ENCODE data around the gene TGFBR3.

TGFBR3 gene

DNA sequence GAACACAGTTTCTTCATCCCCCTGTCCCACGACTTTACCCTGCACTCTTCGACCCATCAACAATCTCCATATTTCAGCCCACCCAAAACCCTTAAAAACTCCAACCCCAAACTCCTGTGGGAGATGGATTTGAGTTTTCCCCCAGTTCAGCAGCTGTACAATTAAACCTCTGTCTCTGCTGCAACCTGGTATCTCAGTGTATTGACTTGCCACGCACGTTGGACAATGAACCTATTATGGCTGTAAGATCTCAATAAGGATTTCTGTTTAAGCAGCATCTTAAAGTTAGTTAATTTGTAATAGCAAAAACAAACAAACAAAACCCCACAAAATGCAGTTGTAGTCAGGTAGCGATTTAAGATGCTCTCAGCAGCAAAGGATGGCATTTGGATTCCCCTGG is 119.1 kb downstream of the TGFBR3 start:
- H3K4me3 ChIP-seq (ENCODE audit: control insufficient read depth, low read depth, low read length) = no peak overlapping the region
- no peak for DNase-seq (ENCODE audit: low read depth)
- TF ChIP-seq, protein P1, sequence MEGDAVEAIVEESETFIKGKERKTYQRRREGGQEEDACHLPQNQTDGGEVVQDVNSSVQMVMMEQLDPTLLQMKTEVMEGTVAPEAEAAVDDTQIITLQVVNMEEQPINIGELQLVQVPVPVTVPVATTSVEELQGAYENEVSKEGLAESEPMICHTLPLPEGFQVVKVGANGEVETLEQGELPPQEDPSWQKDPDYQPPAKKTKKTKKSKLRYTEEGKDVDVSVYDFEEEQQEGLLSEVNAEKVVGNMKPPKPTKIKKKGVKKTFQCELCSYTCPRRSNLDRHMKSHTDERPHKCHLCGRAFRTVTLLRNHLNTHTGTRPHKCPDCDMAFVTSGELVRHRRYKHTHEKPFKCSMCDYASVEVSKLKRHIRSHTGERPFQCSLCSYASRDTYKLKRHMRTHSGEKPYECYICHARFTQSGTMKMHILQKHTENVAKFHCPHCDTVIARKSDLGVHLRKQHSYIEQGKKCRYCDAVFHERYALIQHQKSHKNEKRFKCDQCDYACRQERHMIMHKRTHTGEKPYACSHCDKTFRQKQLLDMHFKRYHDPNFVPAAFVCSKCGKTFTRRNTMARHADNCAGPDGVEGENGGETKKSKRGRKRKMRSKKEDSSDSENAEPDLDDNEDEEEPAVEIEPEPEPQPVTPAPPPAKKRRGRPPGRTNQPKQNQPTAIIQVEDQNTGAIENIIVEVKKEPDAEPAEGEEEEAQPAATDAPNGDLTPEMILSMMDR (IDR thresholded peaks at IDR 0.05; ENCODE audit: control insufficient read depth, insufficient read depth, low read depth, low read length, missing control alignments) = no peak

DNA sequence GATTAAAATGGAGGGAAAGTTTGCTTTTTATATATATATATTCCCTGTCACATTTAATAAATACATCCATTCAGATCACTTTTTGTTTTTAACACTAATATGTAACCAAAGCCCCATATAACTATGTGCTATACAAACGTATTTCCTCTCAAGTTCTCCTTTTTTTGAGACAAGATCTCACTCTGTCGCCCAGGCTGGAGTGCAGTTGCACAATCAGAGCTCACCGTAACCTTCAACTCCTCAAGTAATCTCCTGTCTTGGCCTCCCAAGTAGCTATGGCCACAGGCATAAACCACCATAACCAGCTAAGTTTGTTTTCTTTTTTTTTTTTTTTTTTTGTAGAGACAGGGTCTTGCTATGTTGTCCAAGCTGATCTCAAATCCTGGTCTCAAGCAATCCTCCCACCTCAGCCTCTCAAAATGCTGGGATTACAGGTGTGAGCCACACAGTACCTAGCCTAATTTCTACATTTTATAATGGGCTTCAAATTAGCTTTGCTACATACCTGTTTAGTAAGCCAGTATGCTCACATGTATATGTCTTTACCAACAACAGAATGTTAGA is 120.0 kb downstream of the TGFBR3 start:
- TF ChIP-seq, protein P1 (IDR thresholded peaks at IDR 0.05; ENCODE audit: control insufficient read depth, insufficient read depth, low read depth, low read length, missing control alignments) = no peak
- H3K4me3 ChIP-seq (ENCODE audit: control insufficient read depth, low read depth, low read length) = no peak overlapping the region
- DNase-seq (ENCODE audit: low read depth) = no peak

DNA sequence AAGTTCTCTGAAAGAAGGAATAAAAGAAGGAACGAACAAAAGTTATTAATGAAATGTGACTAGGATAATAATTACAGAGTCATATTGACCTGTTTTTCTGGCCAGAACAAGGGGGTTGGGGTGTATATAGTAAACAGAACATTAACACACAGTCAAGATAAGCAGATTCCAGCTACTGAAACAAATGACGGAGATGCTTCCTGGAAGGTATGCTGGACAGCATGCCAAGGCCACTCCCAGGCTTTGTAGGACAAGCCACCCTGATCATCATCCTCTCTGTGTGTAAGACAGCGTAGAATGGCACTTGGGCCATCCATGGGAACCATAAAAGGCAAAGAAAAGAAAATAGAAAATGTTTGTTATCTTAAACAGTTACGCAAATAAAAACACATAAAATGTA is 120.7 kb downstream of the TGFBR3 start:
- TF ChIP-seq, protein P1 (IDR thresholded peaks at IDR 0.05; ENCODE audit: control insufficient read depth, insufficient read depth, low read depth, low read length, missing control alignments) = no peak
- H3K4me3 ChIP-seq (ENCODE audit: control insufficient read depth, low read depth, low read length) = no peak overlapping the region
- no peak for DNase-seq (ENCODE audit: low read depth)

GRCh38 chr1:91764471-91765115 is 121.4 kb downstream of the TGFBR3 start:
- no peak overlapping the region for H3K4me3 ChIP-seq (ENCODE audit: control insufficient read depth, low read depth, low read length)
- TF ChIP-seq, protein P1 (IDR thresholded peaks at IDR 0.05; ENCODE audit: control insufficient read depth, insufficient read depth, low read depth, low read length, missing control alignments) = no peak
- DNase-seq (ENCODE audit: low read depth) = no peak

DNA sequence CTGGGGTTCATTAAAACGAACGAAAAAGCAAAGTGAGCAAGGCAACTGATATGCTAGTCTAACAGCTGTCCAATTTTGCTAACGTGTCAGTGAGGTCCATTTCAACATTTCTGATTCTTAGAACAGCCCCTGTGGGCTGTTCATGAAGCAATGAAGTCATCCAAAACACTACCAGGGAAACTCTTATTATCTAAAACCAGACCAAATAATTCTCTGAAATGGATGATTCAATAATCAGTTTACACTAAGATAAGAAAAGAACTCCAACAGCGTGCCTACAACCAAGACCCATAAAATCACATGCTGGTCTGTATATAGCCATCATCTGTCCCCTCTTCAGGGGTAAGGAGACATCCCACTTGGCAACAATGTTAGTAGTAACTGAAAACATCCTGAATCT is 122.7 kb downstream of the TGFBR3 start:
- no peak for DNase-seq (ENCODE audit: low read depth)
- TF ChIP-seq, protein P1 (IDR thresholded peaks at IDR 0.05; ENCODE audit: control insufficient read depth, insufficient read depth, low read depth, low read length, missing control alignments) = no peak
- no peak overlapping the region for H3K4me3 ChIP-seq (ENCODE audit: control insufficient read depth, low read depth, low read length)

GRCh38 chr1:91761295-91761721 is 124.6 kb downstream of the TGFBR3 start:
- TF ChIP-seq, protein P1 (IDR thresholded peaks at IDR 0.05; ENCODE audit: control insufficient read depth, insufficient read depth, low read depth, low read length, missing control alignments) = no peak
- no peak overlapping the region for H3K4me3 ChIP-seq (ENCODE audit: control insufficient read depth, low read depth, low read length)
- DNase-seq (ENCODE audit: low read depth) = no peak

All from AG09309 (cell line).